NCI-H1436 (cell line): Measurements from ENCODE around the gene NPPB.

Source experiments
- DNase-seq: peaks from one replicate; lab custom pipeline; 2025; lab: John Stamatoyannopoulos, UW

The NPPB gene

DNA sequence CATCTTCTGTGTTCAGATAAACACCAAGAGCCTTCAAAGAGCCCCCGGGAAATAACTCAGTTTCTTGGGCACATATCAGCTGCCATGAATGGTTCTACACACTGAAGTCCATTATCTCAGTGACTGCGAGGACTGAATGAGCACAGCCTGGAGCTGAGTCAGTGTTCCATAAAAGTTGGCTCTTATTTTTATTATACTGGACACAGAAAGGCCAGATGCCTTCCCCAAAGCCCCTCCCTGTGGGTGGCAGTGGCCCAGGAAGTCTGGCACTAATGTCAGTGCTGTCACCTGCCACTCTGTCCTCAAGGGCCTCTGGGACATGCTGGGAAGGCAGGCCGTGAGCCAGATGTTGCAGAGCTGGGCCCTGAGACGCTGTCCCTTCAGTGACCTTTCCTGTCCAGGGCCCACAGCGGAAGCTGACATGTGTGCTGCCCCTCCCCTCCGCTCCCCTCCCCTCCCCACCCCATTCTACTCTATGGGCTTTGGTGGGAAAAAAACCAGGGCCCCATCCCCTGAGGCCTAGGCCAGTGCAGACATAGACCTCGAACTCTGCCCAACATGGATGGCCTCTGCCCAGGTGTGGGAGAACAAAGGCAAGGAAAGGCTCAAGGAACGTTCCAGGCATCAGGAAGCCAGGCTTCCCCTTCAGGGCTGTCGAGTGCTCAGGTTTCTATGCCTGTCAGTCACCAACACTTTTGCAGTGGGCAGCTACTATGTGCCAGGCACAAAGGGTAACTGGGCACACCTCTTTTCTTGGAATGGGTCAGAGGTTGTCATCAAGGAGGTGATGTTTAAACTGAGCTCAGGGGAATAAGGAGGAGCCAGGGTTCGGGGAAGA lies 22.4 kb upstream of the NPPB start:
- no peak for DNase-seq

DNA sequence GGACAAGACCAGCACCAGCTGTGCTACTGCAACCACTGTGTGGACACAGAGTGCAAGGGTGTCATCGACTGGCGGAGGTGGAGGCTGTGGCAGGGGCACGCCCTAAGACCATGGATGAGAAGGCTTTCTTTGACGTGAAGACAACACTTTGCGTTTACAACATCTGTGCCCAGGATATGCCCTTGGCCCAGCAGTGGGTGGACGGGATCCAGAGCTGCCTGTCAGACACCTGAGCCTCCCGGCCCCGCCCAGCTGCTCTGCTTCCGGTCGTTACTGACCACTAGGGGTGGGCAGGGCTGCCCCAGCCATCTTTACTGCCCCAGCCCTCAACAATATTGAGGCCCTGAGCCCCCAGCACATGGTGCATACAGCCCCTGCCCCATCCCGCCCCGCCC lies 21.4 kb upstream of the NPPB start:
- DNase-seq = no peak

DNA sequence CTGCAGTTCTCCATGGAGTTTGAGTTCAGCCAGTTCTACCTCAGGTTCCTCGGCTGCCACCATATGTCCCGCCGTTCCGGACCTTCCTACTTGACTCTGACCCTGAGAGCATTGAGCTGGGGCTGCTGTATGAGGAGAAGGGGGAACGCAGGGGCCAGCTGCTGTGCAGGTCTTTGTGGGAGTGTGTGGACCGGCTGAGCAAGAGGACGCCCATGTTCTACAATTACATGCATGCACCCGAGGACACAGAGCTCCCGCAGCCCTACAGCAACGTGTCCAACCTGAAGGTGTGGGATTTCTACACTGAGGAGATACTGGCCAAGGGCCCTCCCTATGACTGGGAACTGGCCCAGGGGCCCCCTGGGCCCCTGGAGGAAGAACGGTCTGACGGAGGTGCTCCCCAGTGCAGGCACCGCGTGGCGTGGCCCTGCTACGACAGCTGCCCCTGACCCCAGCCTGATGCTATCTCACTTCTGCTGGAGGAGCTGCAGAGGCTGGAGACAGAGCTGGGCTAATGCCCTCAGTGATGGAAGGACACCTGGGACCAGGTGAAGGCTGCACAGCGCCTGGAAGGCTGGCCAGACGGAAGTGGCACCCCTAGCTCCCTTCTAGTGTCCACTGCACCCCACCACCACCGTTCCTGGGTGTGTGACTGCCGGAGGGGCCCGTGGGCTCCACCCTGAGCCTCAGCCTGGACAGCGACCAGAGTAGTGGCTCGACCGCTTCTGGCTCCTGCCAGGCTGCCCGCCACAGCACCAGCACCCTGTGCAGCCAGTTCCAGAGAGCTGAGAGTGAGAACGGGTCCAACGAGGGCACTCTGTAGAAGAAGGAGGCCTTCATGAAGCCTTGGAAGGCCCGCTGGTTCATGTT lies 20.8 kb upstream of the NPPB start:
- DNase-seq = no peak

DNA sequence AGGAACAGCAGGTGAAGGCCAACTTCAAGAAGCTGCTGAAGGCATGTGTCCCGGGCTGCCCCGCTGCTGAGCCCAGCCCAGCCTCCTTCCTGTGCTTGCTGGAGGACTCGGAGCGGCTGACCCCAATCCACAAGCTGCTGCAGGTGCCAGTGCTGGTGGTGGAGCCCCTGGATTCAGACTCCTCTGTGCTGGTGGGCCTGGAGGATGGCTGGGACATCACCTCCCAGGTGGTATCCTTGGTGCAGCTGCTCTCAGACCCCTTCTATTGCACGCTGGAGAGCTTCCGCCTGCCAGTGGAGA lies 20.1 kb upstream of the NPPB start:
- no peak for DNase-seq

DNA sequence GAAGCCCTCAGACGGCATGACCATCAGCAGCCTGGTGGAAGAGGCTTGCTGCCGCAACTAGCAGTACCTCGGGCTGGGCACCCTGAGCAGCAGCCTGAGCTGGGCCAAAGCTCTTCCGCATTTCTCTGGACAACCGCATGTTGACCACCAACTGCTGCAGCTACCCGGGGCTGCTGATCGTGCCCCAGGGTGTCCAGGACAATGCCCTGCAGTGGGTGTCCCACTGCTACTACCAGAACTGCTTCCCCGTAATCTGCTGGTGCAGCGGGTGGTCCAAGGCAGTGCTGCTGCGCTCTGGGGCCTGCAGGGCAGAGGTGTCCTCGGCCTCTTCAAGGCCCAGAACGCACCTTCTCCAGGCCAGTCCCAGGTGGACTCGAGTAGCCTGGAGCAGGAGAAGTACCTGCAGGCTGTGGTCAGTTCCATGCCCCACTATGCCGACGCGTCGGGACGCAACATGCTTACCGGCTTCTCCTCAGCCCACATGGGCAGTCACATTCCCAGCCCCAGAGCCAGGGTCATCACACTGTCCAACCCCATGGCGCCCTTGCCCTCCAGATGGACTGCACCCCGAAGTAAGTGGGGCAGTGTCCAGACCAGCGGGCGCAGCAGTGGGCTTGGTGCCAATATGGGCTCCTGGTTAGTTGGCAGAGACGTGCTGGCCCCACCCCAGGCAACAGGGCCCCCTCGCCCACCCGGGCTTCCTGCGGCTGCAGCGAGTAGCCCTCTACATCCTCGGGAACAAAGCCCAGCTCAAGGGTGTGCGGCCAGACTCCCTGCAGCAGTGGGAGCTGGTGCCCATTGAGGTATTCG lies 19.5 kb upstream of the NPPB start:
- no peak for DNase-seq

DNA sequence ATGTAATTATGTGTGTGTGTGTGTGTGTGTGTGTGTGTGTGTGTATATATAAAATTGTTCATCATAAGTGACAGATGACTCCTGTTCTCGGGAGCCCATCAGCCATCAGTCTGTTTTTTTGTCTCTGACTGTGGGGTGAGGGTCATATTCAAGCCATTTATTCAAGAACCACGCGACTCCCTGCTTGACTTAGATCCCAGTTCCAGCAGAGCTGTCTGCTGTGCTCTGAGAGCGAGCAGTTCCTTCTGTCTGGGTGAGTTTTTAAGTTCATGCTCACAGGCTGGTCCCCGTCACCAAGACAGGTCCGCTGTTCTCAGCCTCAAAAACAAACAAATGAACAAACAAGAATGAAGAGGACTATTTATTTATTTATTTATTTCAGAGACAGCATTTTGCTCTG lies 18.3 kb upstream of the NPPB start:
- DNase-seq = no peak

DNA sequence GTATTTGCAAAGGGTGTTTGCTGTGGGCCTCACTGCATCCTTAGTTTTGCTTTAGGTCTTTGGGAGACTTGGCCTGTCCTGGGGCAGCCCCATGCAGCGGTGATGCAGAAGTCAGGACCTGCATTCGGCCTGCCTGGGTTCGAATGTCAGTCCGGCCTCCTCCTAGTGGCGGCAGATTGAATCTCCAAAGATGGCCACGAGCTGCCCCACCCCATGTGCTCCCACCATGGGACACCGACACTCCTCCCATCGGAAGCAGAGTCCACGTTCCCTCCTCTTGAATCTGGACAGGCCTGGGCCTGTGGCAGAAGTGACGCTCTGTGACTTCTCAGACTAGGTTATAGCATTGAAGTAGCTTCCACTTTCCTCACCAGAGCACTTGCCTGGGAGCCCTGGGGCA lies 16.3 kb upstream of the NPPB start:
- no peak for DNase-seq

DNA sequence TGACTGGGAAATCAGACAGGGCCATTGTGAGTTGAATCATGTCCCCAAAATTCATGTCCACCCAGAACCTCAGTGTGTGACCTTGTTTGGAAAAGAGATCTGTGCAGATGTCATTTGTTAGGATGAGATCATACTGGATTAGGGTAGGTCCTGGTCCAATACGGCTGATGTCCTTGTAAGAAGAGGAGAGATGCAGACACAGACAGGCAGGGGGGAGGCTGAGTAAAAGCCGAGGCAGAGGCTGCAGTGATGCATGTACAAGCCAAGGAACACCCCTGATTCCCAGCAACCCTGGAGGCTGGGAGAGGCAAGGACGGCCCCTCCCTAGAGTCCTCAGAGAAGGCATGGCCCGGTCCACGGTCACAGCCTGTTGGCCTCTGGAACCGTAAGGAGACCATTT lies 15.9 kb upstream of the NPPB start:
- DNase-seq = no peak

DNA sequence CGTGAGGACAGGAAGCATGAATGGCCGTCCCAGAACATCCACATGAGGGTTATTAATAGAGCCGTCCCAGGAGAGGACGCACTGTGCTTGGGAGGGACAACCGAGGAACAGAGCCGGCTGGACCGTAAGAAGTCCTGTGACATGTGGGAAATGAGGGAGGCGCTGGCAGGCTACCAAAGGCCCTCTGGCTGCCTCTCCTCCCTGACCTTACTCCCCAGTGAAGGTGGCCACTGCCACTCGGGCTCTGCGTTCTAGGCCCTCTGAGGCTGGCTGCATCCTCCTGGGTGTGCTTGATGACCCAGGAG lies 15.5 kb upstream of the NPPB start:
- DNase-seq = no peak

DNA sequence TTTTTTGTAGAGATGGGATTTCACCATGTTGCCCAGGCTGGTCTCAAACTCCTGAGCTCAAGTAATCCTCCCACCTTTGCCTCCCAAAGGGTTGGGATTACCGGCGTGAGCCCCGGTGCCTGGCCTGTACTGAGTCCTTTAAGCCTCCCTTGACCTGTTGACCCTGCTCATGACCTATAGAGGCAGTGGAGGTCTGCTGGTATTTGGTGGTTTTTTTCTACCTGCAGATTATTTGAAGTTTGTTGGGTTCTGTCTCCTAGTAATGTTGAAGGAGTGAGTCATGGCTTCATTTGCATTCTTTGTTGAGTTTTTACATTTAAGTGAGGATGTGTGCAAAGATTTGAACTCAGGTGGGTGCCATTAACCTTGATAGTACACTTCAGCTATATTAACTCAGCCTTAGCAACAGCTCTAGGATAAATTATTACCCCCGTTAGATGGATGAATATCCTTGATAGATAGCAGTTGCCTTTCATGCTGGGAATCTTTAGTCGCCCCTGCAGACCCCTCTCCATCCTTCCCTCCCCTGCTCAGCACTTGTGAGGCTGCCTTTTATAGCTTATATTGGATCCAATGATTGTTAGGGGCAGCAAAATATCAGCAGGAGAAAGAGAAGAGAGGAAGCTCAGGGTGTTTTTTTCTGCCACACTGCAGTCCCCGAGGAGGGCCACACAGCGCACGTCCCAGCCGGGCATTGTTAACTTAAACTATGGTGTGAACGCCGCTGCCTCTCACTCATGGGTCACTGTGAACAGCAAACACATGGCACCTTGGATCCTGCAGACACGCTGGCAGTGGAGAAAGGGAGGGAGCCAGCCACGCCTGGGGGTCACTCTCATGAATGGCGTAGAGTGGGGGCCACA lies 14.9 kb upstream of the NPPB start:
- DNase-seq = no peak

DNA sequence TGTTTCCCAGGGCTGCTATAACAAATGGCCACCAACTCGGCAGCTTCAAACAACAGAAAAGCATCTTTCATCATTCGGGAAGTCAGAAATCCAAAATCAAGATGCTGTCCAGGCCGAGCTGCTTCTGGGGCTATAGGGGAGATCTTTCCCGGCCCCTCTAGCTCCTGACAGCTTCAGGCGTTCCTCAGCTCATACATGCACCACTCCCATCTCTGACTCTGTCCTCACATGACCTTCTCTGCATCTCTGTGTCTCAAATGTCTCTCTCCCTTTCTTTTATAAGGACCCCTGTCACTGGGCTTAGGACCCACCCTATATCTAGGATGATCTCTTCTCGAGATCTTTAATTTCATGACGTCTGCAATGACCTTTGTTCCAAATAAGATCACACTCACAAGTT lies 13.8 kb upstream of the NPPB start:
- DNase-seq = no peak

DNA sequence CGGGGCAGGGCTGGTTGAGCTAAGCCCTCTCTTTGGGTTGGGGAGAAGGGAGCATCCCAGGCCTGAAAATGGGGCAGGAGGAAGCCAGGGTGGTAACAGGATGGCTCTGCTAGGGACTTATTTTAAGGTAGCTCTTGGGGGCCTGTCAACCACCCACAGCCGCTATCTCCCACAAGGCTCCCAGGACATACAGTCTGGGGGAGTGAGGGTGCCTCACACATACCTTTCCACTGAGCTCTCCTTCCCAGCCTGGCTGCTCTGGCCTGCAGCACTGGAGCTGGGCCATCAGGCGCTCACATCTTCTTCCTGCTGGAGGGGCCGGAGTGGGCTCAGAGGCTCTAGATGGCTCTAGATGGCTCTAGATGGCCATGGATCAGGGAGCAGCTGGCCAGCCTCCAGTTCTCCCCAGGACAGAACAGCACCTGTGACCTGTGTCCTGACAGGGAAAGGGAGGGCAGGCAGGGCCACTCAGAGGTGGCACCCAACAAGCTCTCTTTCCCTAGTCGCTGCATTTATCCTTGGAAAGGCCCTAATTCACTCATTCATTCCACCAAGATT lies 11.0 kb upstream of the NPPB start:
- DNase-seq = no peak

DNA sequence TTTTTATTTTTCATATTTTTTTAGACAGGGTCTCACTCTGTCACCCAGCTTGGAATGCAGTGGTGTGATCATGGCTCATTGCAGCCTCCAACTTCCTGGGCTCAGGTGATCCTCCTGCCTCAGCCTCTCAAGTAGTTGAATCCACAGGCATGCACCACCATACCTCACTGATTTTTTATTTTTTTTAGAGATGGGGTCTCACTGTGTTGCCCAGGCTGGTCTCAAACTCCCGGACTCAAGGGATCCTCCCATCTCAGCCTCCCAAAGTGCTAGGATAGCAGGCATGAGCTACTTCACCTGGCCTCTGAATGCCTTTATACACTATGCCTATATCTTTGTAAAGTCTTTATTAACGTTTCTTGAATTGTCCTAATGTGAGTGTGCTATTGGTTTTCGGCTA lies 10.4 kb upstream of the NPPB start:
- DNase-seq = no peak

DNA sequence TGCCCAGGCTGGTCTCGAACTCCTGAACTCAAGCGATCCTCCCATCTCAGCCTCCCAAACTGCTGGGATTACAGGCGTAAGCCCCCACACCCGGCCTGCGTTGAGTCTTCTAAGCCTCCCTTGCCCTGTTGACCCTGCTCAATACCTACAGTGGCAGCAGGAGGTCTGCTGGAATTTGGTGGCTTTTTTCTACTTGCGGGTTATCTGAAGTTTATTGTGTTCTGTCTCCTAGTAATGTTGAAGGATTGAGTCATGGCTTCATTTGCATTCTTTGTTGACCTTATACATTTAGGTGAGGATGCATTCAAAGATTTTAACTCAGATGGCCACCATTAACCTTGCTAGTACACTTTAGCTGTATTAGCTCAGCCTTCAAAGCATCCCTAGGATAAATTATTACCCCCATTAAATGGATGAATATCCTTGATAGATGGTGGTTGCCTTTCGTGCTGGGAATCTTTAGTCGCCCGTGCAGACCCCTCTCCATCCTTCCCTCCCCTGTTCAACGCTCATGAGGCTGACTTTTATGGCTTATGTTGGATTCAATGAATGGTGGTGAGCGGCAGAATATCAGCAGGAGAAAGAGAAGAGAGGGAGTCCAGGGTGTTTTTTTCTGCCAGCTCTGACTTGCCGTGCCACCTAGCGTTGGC lies 9.7 kb upstream of the NPPB start:
- DNase-seq = no peak

DNA sequence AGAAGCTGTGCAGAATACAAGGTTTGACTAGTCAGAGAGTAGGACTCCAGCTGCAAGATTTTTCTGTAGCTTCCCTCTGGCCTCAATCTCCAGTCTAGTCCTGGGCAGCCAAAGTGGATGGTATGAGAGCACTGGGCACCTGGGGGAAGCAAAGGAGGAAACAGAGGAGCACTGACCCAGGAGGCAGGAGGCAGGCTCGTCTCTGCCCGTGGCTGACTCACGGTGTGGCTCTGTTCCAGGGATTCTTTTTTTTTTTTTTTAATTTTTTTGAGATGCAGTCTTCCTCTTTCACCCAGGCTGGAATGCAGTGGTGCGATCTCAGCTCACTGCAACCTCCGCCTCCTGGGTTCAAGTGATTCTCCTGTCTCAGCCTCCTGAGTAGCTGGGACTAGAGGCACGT lies 4.1 kb upstream of the NPPB start:
- no peak for DNase-seq

DNA sequence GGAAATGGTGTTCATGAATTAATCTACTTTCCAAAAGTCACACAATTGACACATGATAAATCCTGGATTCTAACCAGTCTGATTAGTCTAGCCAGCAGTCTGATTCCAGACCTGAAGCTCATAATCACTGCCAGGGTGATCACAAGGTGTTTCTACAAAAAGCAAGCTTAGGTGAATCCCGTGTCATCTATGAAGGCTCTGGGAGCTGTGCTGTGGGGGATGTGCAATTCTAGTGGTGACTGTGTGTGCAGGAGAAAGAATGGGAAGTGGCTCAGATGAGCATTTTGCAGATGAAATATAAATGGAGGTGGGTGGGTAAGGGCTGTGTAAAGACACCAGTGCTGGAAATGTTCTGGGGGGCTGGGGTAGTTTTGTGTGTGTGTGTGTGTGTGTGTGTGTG lies 1.8 kb upstream of the NPPB start:
- DNase-seq = no peak

DNA sequence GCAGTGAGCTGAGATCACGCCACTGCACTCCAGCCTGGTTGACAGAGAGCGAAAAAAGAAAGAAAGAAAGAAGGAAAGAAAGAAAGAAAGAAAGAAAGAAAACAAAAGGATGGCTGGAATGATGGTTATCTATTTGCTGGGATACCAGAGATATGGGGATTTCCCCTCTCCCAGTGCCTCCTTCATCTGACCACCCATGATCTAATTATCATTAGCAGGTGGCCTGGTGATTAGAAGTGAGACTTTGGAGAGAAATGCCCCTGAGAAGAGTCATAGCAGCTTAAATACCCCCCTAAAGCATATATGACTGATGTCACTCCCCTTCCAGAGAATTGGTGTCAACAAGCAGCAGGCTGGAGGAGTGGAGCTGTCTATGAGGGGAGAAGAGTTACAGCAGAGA lies 1.3 kb upstream of the NPPB start:
- DNase-seq = no peak

DNA sequence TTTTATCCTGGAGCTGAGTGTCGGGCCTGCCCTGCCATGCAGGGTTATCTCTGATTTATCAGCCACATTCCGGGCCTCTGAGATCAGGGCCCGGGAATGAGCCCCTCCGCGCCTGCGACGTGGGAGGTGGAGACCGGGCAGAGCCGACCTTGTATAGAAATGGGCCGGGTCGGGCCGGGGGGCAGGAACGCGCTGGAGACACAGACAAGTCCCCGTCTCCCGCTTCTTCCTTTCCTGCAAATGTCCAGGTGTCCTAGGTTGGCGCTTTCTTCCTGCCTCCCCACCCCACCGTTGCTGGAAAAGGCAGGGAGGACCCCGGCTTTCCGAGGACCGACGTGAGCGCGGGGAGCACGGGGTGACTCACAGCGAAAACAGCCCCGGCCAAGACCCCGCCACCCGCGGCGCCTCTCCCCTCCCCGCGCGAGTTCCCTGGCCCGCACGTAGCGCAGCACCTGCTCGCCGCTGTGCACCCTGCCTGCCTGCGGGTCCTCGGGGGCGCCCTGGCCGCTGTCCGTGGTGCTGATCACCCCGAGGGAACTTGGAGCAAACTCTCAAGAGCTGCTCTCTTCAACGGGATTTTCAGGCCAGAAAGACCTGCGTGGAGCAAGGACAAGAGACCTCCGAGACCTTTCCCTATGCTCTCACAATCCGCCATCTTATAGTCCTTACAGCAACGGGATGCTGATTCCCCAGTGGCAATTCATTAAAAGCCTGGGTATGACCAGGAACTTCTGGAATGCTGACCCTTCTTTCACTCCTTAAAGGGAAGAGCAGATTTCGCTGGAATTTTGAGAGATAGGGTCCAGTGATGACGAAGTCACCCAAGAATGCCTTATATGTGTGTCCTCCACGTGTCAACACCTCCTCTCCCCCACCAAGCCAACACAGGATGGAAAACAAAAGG lies 475 bp upstream of the NPPB start:
- no peak for DNase-seq

DNA sequence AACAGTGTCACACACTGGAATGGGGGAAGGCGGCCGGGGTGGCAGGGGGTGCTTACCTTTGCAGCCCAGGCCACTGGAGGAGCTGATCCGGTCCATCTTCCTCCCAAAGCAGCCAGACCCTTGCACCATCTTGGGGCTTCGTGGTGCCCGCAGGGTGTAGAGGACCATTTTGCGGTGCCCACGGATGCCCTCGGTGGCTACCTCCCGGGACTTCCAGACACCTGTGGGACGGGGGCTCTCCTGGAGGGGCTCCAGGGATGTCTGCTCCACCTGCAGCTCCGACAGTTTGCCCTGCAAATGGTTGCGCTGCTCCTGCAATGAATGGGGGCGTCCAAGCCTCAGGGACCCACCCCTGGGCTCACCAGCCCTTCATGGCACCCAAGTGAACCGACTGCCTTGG lies 587 bp downstream of the NPPB start:
- DNase-seq = no peak

DNA sequence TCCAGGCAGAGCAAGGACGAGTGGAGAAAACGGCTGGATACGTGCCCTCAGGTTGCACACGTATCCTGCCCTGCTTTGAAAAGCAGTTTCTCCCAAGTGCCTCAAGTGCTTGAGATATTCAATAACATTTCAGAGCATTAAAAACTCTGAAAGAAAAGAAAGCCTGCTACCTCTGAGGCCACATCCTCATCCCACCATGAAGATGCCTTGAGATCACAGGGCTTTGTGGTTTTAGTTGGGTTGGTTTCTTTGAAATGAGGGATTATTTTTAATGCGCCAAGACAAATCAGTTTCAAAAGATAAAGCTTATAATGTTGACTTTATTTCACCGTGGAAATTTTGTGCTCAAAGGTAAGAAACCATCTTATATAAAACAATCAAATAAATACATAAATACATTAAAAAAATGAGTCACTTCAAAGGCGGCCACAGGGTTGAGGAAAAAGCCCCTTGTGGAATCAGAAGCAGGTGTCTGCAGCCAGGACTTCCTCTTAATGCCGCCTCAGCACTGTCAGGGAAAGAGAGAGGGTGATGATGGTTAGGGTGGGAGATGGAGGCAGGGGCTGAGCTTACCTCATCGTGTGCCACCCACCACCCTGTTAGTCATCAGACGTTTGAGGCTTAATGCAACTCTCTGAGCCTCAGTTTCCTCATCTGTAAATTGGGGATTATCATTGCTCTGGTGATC lies 1.4 kb downstream of the NPPB start:
- DNase-seq = no peak
